GOT3 (cell line): ENCODE measurements around the gene OCIAD1.
A peak's percentile ranks its signal among the peaks of the same experiment; 100 is the strongest.
"Not testable (repeated sequence)": the region's sequence is repeated elsewhere in the genome, so short reads cannot be mapped to it uniquely, and the experiment has no call there.

ENCODE experiments used
- DNase-seq: peaks from one replicate; lab custom pipeline; 2025; ENCODE audit warnings: mixed read lengths; lab: John Stamatoyannopoulos, UW

OCIAD1 gene, protein sequence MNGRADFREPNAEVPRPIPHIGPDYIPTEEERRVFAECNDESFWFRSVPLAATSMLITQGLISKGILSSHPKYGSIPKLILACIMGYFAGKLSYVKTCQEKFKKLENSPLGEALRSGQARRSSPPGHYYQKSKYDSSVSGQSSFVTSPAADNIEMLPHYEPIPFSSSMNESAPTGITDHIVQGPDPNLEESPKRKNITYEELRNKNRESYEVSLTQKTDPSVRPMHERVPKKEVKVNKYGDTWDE

DNA sequence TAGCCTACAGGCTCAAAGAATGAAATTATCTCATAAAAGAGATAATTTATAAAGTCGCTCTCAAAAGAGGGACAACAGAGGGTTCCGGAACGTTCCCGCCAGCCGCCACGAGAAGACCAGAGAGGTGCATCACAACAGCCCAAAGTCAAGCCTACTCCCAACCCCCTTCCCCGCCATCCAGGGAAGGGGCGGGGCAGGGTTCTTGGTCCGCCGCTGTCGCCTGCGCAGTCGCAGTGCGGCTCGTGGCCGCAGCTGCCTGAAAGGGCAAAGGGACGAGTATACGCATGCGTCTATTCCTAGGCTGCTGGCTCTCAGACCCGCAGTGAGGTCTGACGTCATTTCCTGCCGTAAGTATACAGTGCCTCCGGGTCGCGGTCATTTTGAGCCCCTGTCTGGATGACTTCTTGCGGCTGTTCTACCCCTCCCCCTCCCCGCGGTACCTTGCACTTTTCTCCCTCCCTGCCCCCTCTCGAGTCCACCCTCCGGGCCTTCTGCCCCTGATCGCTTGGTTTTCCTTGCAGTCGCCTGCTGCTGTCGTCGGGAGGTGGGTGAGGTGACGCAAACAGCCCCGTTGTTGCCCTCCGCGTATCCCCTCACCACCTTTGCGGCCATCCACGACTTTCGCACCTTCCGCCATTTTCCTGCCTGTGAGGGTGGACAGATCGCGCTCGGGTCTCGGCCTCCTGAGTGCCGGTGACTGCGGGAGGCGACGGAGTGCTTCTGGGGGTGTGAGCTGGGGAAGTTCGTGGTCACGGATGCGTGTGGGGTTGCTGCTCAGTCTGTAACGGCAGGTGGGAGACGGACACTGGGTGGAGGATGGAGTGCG lies at the start of gene OCIAD1:
Gene OCIAD1, plus strand, starts transcription at position 383 of the 826 bp plus-strand sequence. CDS start 1,537 bp downstream, outside the sequence.
- DNase-seq = peak; percentile 82

DNA sequence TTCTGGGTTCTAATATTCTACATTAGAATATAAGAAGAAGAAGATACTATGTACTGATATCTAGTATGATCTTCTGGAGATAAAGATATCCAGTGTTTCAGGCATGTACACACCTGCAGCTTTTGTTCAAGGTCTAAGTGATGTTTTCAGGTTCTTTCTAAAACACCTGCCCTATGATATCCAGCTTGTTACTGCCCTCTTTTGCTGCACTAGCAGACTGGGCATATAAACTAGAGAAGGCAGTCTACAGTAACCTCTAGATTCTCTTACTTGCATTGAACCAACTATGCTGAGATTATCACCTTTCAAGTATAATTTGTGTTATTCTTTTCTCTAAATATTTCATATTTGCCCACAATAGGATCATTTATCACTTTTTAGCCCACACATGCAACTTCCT lies 48.9 kb upstream of the OCIAD1 start:
- DNase-seq = no peak

DNA sequence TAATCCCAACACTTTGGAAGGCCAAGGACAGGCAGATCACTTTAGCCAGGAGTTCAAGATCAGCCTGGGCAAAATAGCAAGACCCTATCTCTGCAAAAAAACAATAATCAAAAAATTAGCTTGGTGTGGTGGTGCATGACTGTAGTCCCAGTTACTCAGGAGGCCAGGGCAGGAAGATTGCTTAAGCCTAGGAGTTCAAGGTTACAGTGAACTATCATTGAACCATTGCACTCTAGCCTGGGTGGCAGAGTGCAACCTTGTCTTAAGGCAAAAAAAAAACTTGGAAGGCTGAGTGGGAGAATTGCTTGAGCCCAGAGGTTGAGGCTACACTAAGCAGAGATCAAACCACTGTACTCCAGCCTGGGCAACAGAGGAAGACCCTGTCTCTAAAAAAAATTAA lies 45.6 kb upstream of the OCIAD1 start:
- no peak for DNase-seq

DNA sequence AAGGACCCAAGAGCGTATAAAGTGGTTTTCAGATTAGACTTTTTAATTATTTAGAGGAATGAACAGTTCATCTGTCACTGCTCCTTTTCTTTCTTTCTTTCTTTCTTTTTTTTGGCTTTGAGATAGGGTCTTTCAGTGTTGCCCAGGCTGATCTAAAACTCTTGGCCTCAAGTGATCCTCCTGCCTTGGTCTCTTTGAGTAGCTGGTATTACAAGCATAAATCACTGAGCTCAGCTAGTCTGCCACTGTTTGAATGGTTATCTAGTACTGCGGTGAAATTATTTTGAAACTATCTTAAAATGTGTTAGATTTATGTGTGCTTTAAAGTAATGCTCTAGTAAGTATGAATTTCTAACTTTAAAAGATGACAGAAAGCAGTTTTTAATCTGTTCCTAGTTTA lies 44.3 kb upstream of the OCIAD1 start:
- no peak for DNase-seq

DNA sequence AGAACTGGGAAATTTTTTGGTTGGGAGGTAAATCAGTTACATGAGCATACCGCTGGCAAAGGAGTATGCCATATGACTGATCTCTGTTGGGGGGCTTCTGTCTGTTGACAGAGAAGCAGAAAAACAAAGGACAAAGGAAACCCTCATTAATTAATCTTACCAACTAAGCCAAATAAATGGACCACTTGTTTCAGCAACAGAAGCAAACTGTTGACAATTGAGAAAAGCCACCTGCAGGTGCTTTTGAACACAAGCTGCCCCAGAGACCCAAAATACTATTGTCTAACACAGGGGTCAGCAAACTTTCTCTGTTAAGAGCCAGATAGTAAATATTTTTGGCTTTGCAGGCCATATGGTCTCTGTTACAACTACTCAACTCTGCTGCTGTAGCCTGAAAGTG lies 43.8 kb upstream of the OCIAD1 start:
- no peak for DNase-seq

DNA sequence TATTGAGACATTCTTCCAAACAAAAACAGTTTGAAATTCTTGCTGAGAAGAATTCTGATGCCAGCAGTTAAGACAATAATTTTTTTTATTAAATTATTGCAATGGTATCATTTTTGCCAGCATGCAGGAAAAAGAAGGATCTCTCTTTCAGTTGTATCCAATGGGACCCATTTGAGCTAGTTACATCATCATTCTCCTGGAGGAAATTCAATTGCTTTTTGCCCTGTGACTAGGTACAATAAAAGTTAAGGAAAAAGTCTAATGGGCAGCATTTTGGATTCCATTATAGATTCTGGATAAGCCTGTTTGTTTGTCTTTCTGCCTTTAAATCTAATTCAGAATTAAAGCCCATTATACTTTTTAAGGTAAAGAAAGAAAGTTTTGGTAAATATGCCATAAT lies 40.3 kb upstream of the OCIAD1 start:
- no peak for DNase-seq

DNA sequence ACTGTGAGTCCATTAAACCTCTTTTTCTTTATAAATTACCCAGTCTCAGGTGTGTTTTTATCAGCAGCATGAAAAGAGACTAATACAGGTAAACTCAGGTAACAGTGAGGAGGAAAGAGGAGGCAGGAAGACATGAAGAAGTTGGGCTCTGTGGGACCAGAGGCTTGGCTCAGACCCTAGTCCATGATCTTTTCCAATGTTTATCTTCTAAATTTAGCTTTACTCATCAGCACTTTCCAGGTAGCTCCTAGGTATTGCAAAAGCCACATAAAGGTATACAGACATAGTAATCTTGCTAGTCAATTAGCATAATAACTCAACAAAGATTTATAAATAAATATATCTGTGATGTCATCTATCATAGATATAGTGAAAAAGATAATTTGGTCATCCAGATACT lies 39.6 kb upstream of the OCIAD1 start:
- no peak for DNase-seq

DNA sequence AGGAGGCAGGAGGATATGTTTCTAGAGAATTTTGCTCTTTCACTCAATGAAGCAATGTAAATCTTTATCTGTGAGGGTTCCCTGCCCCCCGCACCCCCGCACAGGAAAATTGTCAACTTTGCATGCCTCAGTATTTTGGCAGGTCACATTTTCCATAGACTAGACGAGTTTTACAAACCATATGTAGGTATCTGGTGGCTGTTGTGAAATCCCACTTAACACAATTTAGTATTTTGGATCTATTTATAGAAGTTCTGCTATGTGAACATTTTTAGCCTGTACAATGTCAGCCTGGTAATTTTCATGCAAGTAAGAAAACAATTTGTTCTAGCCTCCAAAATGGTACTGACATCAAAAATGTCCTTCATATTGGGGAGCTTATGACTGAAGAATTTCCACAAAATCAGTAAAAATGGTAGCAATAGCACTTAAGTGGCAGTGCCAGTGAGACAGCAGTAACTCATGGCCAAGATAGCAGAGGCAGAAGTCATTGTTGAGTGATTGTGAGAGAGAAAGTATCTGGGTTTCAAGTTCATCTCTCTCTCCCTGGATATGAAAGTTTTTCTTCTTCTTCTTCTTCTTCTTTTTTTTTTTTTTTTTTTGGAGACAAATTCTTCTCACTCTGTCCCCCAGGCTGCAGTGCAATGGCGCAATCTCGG lies 38.4 kb upstream of the OCIAD1 start:
- no peak for DNase-seq

DNA sequence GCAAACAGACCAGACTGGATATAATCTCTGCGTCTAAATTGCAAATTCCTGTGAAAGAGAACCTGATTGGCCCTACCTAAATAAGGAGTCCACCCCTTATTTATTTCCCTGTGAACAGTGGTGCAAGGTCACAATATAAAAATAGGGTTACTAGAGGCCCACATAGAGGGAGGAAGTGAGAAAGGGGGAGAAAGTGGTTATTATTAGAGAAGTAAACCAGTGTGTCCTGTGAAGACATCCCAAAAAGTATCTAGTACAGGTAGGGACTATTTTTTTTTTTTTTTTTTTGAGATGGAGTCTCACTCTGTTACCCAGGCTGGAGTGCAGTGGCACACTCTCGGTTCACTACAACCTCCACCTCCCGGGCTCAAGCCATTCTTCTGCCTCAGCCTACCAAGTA lies 35.8 kb upstream of the OCIAD1 start:
- DNase-seq = no peak

DNA sequence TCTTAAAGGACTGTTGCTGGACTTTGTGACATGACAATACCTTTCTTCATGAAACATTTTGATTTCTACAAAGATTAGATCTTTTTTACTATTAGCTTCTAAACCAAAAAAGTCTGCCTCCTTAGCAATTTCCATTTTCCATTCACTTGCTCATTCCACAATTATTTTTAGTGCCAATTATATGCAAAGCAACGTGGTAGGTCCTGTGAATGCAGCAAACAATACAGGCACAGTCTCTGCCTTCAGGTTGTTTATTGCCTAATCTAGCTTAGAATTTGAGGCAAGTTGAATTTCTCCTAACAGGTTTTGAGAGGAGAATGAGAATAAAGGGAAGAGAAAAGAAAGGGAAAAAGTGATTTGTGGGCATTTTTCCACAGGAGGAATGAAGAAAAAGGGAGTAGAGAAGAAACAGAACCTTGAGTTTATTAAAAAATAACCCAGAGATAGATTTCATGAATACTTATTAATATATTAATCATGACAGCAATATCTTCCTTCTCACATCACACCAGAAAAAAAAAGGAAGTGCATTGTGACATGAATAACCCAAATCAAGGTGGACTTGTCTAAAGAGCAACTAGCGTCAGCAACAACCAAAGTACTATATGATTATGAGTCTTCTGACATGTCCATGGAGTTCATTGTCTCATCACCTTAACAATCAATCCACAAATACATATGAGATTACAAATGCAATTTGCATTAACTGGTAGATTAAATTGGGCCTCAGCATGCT lies 34.5 kb upstream of the OCIAD1 start:
- DNase-seq = no peak

DNA sequence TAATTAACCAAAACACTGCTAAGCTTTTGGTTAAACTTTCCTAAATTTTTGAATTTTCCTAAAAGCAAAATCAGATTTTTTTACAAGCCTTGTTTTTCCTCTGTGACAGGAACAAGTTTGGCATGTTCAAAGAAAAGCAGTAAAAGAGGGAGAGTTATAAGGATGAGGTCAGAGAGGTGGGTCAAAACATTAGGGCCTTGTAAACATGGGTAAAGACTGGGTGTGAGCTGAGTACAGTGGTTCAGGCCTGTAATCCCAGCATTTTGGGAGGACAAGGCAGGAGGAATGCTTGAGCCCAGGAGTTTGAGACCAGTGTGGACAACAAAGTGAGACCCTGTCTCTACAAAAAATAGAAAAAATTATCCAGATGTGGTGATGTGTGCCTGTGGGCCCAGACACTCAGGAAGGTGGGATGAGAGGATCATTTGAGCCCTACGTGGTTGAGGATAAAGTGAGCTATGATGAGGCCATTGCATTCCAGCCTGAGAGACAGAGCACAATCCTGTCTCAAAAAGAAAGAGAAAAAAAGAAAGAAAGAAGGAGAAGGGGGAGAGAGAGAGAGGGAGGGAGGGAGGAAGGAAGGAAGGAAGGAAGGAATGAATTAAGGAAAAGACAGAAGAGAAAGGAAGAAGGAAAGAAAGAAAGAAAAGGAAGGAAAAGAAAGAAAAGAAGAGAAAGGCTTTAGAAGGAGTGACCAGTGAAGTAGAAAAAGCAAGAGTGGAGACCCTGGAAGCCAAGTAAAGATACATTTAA lies 33.8 kb upstream of the OCIAD1 start:
- DNase-seq = no peak

DNA sequence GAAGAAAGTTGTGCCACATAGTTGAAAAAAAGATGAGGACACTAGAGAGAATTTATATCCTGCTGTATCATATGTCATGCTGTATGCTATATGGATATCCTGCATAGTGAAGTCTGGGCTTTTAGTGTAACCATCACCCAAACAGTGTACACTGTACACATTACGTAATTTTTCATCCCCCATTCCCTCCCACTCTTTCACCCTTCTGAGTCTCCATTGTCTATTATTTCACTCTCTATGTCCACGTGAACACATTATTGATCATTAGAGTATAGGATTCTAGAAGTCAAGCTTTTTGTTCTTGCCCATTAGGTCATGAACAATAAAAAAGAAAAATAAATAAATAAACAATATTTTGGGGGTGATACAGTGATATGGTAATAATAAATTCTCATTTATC lies 32.8 kb upstream of the OCIAD1 start:
- no peak for DNase-seq

DNA sequence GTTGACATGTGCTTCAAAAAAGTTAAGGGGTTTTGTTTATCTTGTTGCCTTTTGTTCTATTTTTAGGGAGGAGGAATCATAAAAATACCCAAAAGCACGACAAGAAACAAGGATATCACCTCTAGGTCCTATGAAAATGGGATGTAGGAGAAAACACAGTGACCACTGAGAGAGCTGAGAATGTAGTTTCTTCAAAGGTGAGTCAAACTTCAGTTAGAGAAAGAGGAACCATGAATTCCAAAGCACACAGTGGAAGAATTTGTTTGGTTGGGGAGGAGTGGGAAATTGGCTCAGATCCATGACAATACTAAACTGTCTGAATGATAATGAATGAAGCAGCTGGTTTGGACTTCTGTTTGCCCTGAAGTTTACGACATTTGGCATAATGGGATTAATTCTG lies 31.7 kb upstream of the OCIAD1 start:
- DNase-seq = no peak

DNA sequence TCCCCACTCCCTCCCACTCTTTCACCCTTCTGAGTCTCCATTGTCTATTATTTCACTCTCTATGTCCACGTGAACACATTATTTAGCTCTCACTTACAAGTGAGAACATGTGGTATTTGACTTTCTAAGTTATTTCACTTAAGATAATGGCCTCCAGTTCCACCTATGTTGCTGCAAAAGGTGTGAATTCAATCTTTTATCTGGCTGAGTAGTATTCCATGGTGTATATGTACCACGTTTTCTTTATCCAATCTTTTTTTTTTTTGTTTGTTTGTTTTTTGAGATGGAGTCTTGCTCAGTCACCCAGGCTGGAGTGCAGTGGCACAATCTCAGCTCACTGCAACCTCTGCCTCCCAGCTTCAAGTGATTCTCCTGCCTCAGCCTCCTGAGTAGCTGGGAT lies 30.7 kb upstream of the OCIAD1 start:
- not testable (repeated sequence) for DNase-seq

DNA sequence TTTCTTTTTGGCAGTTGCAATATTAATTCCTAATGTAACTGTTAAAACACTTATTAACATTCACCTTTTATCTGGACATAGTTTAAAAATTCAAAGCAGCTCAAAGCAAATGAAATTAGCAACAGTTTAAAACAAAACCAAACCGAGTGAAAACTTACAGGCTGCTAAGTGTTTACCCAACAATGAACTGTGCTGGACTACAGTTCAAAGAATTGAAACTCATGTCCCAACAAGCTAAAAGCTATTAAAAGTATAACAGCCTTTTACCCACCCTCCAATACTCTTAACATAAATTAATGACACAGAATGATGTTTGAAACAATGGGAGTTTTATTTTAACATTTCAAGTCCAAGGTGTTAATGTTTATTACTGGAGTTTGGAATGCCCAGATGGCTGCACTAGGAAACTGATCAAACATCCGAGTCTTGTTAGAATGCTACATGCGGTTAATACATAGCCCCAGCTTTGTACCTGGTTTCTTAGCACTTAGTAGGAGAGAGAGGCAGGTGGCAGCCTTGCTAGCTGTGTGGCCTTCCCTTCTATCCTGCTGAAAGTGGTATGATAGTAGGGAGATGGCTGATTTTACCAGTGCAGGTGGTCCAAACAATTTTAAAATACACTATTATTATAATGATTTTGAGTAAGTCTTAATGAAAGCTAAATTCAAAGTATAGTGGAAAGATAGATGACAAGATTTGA lies 29.7 kb upstream of the OCIAD1 start:
- no peak for DNase-seq

DNA sequence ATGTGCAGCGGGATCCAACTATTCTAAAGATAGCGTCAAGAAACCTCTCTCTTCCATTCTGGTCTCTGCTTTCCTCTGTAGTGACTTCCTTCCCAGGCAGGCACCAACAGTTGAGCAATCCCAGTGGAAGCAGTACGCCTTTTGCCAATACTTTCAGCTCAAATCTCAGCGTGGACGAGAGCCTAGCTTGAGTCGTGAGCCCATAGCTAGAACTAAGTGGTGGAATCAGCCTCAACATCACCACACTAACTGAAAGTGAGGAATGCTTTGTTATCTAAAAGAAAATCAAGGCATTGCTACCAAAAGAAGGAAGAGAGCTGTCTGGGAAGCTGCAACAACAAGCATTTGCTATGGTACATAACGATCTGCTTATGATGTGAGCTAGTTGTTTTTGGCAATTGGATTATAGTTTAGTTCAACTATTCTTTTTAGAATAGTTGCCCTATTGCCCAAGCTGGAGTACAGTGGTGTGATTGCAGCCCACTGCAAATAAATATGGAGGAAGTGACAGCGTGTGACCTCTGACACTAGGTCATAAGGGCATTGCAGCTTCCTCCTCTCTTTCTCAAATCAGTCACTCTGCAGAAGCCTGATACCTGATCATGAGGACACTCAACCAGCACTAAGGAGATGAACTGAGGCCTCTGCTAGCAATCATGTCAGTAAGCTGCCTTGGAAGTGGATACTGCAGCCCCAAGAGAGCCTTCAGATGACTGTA lies 26.1 kb upstream of the OCIAD1 start:
- no peak for DNase-seq

DNA sequence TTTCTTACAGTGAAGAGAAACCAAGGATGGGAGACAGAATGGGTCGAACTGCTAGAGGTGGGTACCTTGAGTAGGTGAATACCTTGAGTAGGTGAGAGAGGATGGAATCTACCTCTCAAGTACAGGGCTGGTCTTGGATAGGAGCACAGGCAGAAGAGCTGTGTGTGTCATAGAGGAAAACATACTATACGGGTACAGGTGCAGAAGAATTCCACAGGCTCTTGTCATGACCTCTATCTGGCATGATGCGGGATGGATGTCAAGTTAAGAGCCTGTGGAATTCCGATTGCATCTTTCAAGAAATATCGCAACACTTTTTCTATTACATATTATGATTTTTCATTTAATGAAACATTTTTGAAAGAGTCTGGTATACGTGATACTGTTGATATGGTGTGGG lies 18.0 kb upstream of the OCIAD1 start:
- no peak for DNase-seq

DNA sequence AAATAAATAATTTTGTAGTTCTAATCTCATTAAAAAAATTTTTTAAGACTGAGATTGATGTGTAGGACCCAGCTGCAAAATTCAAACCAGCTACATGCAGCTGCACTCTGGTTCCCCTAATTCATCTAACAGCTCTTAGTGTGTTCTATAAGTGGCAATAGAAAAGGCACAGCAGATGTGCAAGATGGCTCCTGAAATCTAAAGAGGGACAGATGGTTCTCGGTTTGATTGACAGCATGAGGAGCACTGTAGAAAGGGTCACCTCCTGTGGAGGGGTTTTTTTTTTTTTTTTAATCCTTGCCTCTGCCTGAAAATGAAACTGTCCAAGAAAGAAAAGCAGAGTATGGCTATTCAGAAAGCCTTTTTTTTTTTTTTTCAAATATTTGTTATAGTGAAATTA lies 16.9 kb upstream of the OCIAD1 start:
- no peak for DNase-seq

DNA sequence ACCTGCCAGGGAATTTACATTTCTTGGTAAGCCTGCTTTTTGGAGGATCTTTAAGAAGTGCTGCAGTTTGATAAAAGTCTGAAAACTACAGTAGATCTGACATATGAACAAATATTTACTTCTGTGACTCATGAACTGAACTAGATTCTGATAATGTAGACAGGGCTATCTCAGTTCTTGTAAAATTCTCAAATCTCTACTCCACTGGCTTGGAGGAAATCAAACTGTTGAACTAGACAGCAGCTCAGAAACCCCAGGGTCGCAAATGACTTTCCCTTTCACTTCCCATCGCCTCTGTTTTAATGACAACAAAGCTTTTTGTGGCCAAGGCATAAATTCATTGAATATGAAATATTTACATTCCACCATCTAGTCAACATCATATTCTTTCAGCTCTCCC lies 15.4 kb upstream of the OCIAD1 start:
- DNase-seq = no peak

DNA sequence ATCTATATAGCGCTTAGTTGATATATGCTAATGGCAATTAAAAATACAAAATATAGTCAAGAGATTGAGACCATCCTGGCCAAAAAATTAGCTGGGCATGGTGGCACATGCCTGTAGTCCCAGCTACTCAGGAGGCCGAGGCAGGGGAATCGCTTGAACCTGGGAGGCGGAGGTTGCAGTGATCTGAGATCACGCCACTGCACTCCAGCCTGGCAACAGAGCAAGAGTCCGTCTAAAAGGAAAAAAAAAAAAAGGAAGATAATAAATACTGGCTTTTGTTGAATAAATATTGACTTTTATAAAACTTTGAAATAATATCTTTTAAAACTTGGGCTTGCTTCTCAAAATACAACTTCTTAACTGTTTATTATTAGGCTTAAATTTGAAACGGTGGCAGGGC lies 14.6 kb upstream of the OCIAD1 start:
- not testable (repeated sequence) for DNase-seq
